ENCODE data around the gene GABPB1. TPM values are rescaled to one million over a fixed set of nuclear protein-coding genes. Genes with fewer than 3 reads are reported as not detected.
A peak's percentile ranks its signal among the peaks of the same experiment; 100 is the strongest.
"Not testable (repeated sequence)": the region's sequence is repeated elsewhere in the genome, so short reads cannot be mapped to it uniquely, and the experiment has no call there.

The GABPB1 gene
- polyA plus RNA-seq, 2 donors = 5.1 to 7.3 TPM

DNA sequence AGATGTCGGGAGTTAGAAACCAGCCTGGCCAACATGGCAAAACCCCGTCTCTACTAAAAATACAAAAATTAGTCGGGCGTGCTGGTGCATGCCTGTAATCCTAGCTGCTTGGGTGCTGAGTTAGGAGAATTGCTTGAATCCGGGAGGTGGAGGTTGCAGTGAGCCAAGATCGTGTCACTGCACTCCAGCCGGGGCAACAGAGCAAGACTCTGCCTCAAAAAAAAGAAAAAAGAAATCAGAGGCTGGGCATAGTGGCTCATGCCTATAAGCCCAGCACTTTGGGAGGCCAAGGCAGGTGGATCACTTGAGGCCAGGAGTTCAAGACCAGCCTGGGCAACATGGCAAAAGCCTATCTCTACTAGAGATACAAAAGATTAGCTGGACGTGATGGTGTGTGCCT is 14.6 kb upstream of the GABPB1 start:
- not testable (repeated sequence) for H3K27me3 ChIP-seq (ENCODE audit: control insufficient read depth in 1 of 2, insufficient read depth in 2 of 2, low read length in 2 of 2); H3K4me3 ChIP-seq (ENCODE audit: low read depth in 1 of 2, low read length in 2 of 2); H3K9me3 ChIP-seq (ENCODE audit: control insufficient read depth in 2 of 2, insufficient read depth in 1 of 2, low read depth in 1 of 2, low read length in 1 of 2); H3K36me3 ChIP-seq (ENCODE audit: control insufficient read depth in 2 of 2, insufficient read depth in 2 of 2, low read length in 1 of 2); H3K27ac ChIP-seq (ENCODE audit: low read depth in 2 of 2, low read length in 1 of 2); H3K4me1 ChIP-seq (ENCODE audit: control insufficient read depth in 2 of 2, insufficient read depth in 2 of 2, low read length in 1 of 2)
- WGBS, 2 donors = 85 to 89% methylated on average over 8 of the region's 8 CpGs

DNA sequence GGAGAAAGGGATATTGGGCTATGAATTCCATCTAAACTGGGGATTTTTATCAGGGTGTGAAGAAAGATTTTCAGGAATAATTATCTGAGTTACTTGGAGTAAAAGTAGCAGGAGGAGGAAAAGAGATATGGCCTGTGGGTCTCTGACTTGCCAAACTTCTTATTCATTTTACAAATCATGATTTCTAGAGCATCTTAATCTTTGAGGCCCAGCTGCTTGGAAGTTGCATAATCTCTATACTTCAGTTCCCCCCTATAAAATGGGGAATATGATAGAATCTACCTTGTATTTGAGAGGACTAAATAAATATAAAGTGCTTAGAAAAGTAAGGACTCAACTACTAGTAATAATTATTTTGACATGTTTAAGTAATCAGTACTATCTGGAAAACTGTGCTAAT is 11.0 kb upstream of the GABPB1 start:
- Histone ChIP-seq H3K9me3 (ENCODE audit: control insufficient read depth in 2 of 2, insufficient read depth in 1 of 2, low read depth in 1 of 2, low read length in 1 of 2) (no peaks in the 10 kb centered on the region), H3K27me3 (ENCODE audit: control insufficient read depth in 1 of 2, insufficient read depth in 2 of 2, low read length in 2 of 2) (no peaks in the 10 kb centered on the region), H3K27ac (ENCODE audit: low read depth in 2 of 2, low read length in 1 of 2) (no peak overlapping the region), H3K4me1 (ENCODE audit: control insufficient read depth in 2 of 2, insufficient read depth in 2 of 2, low read length in 1 of 2) (no peaks in the 10 kb centered on the region), H3K36me3 (ENCODE audit: control insufficient read depth in 2 of 2, insufficient read depth in 2 of 2, low read length in 1 of 2) (peaks cover 0 to 2% of the 10 kb centered on the region in 2 donors), H3K4me3 (ENCODE audit: low read depth in 1 of 2, low read length in 2 of 2) (no peak overlapping the region)

DNA sequence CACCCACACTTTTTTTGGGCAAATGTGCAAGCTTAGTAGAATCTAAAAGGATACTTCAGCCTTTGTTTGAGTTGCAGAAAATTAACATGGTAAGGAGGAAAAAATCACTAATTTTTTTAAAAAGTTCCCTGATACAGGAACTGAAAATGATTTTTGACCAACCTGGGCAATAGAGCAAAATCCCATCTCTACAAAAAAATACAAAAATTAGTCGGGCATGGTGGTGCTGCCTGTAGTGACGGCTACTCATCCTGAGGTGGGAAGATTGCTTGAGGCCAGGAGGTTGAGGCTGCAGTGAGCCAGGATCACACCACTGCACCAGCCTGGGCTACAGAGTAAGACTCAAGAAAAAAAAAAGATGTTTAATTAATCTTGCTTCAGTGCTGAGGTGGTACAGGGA is 10.6 kb upstream of the GABPB1 start:
- H3K27me3 ChIP-seq (ENCODE audit: control insufficient read depth in 1 of 2, insufficient read depth in 2 of 2, low read length in 2 of 2) = no peaks in the 10 kb centered on the region
- peaks cover 0 to 2% of the 10 kb centered on the region in 2 donors for H3K36me3 ChIP-seq (ENCODE audit: control insufficient read depth in 2 of 2, insufficient read depth in 2 of 2, low read length in 1 of 2)
- no peaks in the 10 kb centered on the region for H3K4me1 ChIP-seq (ENCODE audit: control insufficient read depth in 2 of 2, insufficient read depth in 2 of 2, low read length in 1 of 2)
- no peak overlapping the region for H3K4me3 ChIP-seq (ENCODE audit: low read depth in 1 of 2, low read length in 2 of 2)
- WGBS, 2 donors = 92 to 96% methylated on average over 2 of the region's 2 CpGs
- no peaks in the 10 kb centered on the region for H3K9me3 ChIP-seq (ENCODE audit: control insufficient read depth in 2 of 2, insufficient read depth in 1 of 2, low read depth in 1 of 2, low read length in 1 of 2)
- H3K27ac ChIP-seq (ENCODE audit: low read depth in 2 of 2, low read length in 1 of 2) = no peak overlapping the region

DNA sequence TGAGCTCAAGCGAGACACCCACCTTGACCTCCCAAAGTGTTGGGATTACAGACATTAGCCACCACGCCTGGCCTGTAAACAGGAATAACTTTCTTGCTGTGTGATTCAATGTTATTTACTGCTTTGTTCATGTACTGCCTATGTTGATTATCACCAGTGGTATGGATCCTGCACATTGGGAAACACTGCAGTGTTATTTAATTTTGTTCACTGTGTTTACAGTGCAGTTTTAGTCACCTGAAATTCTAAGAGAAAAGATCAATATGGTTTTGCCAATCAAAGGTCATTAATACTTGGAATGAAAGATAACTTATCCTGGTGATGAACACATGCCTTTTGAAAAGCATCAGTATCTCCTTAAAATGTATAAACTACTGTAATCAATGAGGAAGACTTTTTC is 8.6 kb upstream of the GABPB1 start:
- no peaks in the 10 kb centered on the region for H3K4me1 ChIP-seq (ENCODE audit: control insufficient read depth in 2 of 2, insufficient read depth in 2 of 2, low read length in 1 of 2)
- no peak overlapping the region for H3K27ac ChIP-seq (ENCODE audit: low read depth in 2 of 2, low read length in 1 of 2)
- H3K9me3 ChIP-seq (ENCODE audit: control insufficient read depth in 2 of 2, insufficient read depth in 1 of 2, low read depth in 1 of 2, low read length in 1 of 2) = no peaks in the 10 kb centered on the region
- H3K36me3 ChIP-seq (ENCODE audit: control insufficient read depth in 2 of 2, insufficient read depth in 2 of 2, low read length in 1 of 2) = peaks cover 0 to 2% of the 10 kb centered on the region in 2 donors
- H3K27me3 ChIP-seq (ENCODE audit: control insufficient read depth in 1 of 2, insufficient read depth in 2 of 2, low read length in 2 of 2) = no peaks in the 10 kb centered on the region
- no peak overlapping the region for H3K4me3 ChIP-seq (ENCODE audit: low read depth in 1 of 2, low read length in 2 of 2)
- WGBS, 2 donors = 83 to 85% methylated on average over 2 of the region's 2 CpGs

DNA sequence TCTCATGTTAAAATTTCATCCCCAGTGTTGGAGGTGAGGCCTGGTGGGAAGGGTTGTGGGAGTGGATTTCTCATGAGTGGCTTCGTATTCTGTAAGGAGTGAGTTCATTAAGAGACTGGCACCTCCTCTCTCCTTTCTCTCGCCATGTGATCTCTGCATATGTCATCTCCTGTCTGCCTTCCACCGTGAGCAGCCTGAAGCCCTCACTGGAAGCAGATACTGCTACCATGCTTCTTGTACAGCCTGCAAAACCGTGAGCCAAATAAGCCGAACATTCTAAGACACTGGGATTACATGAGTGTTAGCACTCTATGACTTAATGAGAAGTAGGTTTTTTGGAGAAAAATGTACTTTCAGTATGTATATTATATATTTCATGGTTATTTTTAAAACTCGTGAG is 6.8 kb upstream of the GABPB1 start:
- 88 to 94% methylated on average over 6 of the region's 6 CpGs for WGBS, 2 donors

DNA sequence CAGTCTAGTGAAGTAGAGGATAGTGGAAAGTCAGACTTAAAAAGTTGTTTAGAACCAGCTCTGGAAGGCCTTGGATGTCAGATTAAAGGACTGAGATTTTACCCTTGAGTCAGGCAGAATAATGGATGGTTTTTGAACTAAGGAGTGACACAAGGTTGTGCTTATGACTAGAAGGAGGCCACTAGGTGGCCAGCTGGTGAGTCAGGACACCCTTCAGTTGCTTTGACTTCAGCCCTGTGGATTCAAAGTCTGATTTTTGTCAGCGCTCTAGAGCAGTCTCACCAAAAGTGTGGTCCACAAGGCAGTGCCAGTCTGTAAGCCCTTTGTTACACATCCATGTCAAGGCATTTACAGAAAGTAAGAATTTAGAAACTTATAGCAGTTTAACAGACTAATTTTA is 3.8 kb upstream of the GABPB1 start:
- Histone ChIP-seq H3K4me3 (ENCODE audit: low read depth in 1 of 2, low read length in 2 of 2) (no peak overlapping the region), H3K9me3 (ENCODE audit: control insufficient read depth in 2 of 2, insufficient read depth in 1 of 2, low read depth in 1 of 2, low read length in 1 of 2) (no peaks in the 10 kb centered on the region), H3K27ac (ENCODE audit: low read depth in 2 of 2, low read length in 1 of 2) (no peak overlapping the region), H3K4me1 (ENCODE audit: control insufficient read depth in 2 of 2, insufficient read depth in 2 of 2, low read length in 1 of 2) (no peaks in the 10 kb centered on the region), H3K27me3 (ENCODE audit: control insufficient read depth in 1 of 2, insufficient read depth in 2 of 2, low read length in 2 of 2) (no peaks in the 10 kb centered on the region), H3K36me3 (ENCODE audit: control insufficient read depth in 2 of 2, insufficient read depth in 2 of 2, low read length in 1 of 2) (peaks cover 0 to 2% of the 10 kb centered on the region in 2 donors)
- 83 to 93% methylated on average over 1 of the region's 1 CpG for WGBS, 2 donors

More for the DNA sequence above, 6.8 kb upstream of the GABPB1 start:
- Histone ChIP-seq H3K4me1 (ENCODE audit: control insufficient read depth in 2 of 2, insufficient read depth in 2 of 2, low read length in 1 of 2) (no peaks in the 10 kb centered on the region), H3K27me3 (ENCODE audit: control insufficient read depth in 1 of 2, insufficient read depth in 2 of 2, low read length in 2 of 2) (no peaks in the 10 kb centered on the region), H3K36me3 (ENCODE audit: control insufficient read depth in 2 of 2, insufficient read depth in 2 of 2, low read length in 1 of 2) (peaks cover 0 to 2% of the 10 kb centered on the region in 2 donors), H3K27ac (ENCODE audit: low read depth in 2 of 2, low read length in 1 of 2) (no peak overlapping the region), H3K4me3 (ENCODE audit: low read depth in 1 of 2, low read length in 2 of 2) (no peak overlapping the region), H3K9me3 (ENCODE audit: control insufficient read depth in 2 of 2, insufficient read depth in 1 of 2, low read depth in 1 of 2, low read length in 1 of 2) (no peaks in the 10 kb centered on the region)

DNA sequence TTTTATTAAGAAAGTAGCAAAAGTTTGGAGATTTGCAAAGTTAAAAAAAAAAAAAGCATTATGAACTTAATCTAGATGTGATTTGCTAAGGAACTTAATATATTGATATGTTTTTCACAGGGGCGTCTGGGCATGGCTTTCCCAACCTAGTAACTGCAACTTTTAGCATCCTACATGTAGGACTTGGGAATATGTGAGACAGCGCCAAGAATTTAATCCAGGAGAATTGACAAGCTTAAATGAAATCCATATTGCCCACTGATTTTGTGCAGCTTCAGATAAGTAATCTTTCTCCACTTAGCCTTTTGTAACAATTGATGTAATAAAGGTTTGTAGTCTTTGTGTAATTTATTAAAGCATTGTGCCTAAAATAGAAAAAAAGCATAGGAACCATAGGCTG is 982 bp upstream of the GABPB1 start:
- Histone ChIP-seq H3K4me1 (ENCODE audit: control insufficient read depth in 2 of 2, insufficient read depth in 2 of 2, low read length in 1 of 2) (peaks cover 0 to 3% of the 10 kb centered on the region in 2 donors), H3K27me3 (ENCODE audit: control insufficient read depth in 1 of 2, insufficient read depth in 2 of 2, low read length in 2 of 2) (no peaks in the 10 kb centered on the region), H3K27ac (ENCODE audit: low read depth in 2 of 2, low read length in 1 of 2) (no peak overlapping the region), H3K36me3 (ENCODE audit: control insufficient read depth in 2 of 2, insufficient read depth in 2 of 2, low read length in 1 of 2) (no peaks in the 10 kb centered on the region), H3K9me3 (ENCODE audit: control insufficient read depth in 2 of 2, insufficient read depth in 1 of 2, low read depth in 1 of 2, low read length in 1 of 2) (no peaks in the 10 kb centered on the region), H3K4me3 (ENCODE audit: low read depth in 1 of 2, low read length in 2 of 2) (peak overlapping the region in 1 of 2 donors; percentile 78)
- 8 to 10% methylated on average over 2 of the region's 2 CpGs for WGBS, 2 donors

DNA sequence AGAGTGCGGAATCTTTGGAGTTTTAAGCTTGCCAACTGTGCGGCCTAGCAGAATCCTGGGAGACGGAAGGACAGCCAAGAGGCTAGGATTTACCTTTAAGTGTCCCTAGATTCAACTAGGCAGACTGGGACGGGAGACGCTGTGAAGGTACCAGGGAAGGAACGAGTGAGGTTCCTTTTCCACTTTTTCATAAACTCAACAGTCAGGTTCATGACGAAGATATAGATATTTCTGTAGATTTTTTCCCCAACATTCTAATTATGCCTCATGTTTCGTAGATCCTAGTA is 564 bp upstream of the GABPB1 start:
- H3K27me3 ChIP-seq (ENCODE audit: control insufficient read depth in 1 of 2, insufficient read depth in 2 of 2, low read length in 2 of 2) = no peaks in the 10 kb centered on the region
- H3K9me3 ChIP-seq (ENCODE audit: control insufficient read depth in 2 of 2, insufficient read depth in 1 of 2, low read depth in 1 of 2, low read length in 1 of 2) = no peaks in the 10 kb centered on the region
- WGBS, 2 donors = 0% methylated on average over 8 of the region's 8 CpGs
- no peaks in the 10 kb centered on the region for H3K36me3 ChIP-seq (ENCODE audit: control insufficient read depth in 2 of 2, insufficient read depth in 2 of 2, low read length in 1 of 2)
- H3K27ac ChIP-seq (ENCODE audit: low read depth in 2 of 2, low read length in 1 of 2) = peak overlapping the region; percentile 96 to 97
- H3K4me1 ChIP-seq (ENCODE audit: control insufficient read depth in 2 of 2, insufficient read depth in 2 of 2, low read length in 1 of 2) = peaks cover 0 to 3% of the 10 kb centered on the region in 2 donors
- peak overlapping the region; percentile 78 to 97 for H3K4me3 ChIP-seq (ENCODE audit: low read depth in 1 of 2, low read length in 2 of 2)

DNA sequence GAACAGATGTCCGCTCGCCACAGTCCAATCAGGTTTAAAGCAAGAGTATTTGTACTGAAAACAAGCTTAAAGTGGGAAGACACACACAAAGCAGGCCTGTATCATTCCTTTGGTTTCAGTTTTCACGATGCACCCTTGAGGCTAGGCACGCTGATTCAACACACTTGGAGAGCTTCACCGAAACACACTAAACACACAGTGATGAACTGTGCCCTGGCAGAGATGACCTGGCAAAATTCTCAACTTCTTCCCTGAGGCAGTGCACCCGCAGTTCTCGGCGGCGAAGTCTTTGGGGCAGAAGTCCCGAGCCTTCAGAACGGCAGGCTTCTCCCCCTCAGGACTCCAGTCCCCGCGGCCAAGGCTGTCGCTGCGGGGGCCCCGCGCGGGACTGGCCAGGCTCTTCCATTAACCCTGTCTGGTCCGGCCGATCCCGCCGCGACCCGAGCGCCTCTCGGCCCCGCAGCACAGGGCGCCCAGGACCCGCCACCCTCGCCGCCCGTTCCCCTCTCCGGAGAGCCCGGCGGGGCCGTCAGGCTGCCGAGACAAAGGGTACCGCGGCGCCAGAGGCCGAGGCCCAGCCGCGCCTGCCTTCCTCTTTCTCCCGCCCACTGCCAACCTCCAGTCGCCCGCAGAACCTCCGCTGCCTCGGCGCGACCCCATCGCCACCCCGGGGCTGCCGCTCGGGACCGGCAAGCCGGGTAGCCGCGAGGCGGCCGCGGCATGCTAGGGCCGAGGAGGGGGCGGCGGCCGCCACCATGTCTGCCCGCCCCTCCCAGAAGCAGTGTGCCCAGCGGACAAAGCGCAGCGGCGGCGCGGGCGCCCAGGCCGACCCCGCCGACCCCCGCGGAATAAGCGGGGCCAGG is 792 bp downstream of the GABPB1 start:
- 0 to 1% methylated on average over 65 to 79 of the region's 79 CpGs for WGBS, 2 donors

More for the DNA sequence above, 792 bp downstream of the GABPB1 start:
- peak overlapping the region; percentile 78 to 97 for H3K4me3 ChIP-seq (ENCODE audit: low read depth in 1 of 2, low read length in 2 of 2)
- H3K27me3 ChIP-seq (ENCODE audit: control insufficient read depth in 1 of 2, insufficient read depth in 2 of 2, low read length in 2 of 2) = no peaks in the 10 kb centered on the region
- H3K27ac ChIP-seq (ENCODE audit: low read depth in 2 of 2, low read length in 1 of 2) = peak overlapping the region; percentile 96 to 97
- H3K4me1 ChIP-seq (ENCODE audit: control insufficient read depth in 2 of 2, insufficient read depth in 2 of 2, low read length in 1 of 2) = peaks cover 0 to 3% of the 10 kb centered on the region in 2 donors
- no peaks in the 10 kb centered on the region for H3K36me3 ChIP-seq (ENCODE audit: control insufficient read depth in 2 of 2, insufficient read depth in 2 of 2, low read length in 1 of 2)
- H3K9me3 ChIP-seq (ENCODE audit: control insufficient read depth in 2 of 2, insufficient read depth in 1 of 2, low read depth in 1 of 2, low read length in 1 of 2) = no peaks in the 10 kb centered on the region

Data from esophagus (tissue), 2 donors.